ENCODE data around the gene VGLL4.

VGLL4 gene

GRCh38 chr3:11534011-11534792, 109.5 kb downstream of the VGLL4 start:
- H3F3A ChIP-seq (ENCODE audit: insufficient read depth) = no peaks in the 10 kb centered on the region

DNA sequence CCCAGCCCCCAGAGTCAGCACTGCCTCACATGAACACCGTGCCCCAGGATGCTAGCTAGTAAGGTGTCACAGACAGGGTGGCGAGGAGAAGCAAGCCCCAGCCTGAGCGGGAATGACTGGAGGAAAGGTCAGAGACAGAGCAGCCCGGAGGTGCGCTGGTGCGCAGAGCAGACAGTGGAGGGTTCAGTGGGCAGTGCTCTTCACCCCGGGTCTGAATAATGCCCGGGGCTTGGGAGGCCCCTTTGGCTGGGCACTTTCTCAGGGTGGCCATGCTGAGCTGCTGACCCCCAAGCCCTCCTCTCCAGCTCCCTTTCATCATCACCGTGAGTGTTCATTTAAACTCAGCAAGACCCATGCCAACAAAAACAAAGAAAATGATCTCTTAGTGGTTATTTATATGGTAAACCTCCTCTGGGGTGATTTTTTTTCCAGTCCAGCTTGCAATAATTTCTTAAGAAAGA, 110.8 kb downstream of the VGLL4 start:
- Histone ChIP-seq H3K27ac (ENCODE audit: low read depth, low read length) (no peak overlapping the region), H4K20me1 (ENCODE audit: low read depth, low read length) (no peaks in the 10 kb centered on the region), H3K9ac (ENCODE audit: low read length) (no peak overlapping the region), H3K27me3 (ENCODE audit: low read length) (no peaks in the 10 kb centered on the region), H3K79me2 (ENCODE audit: insufficient read depth, low read length) (no peaks in the 10 kb centered on the region), H3K36me3 (ENCODE audit: low read length) (no peaks in the 10 kb centered on the region), H3K4me2 (ENCODE audit: low read depth, low read length, poor library complexity, severe bottlenecking) (no peak overlapping the region), H3K9me3 (ENCODE audit: insufficient read depth, low read length) (no peaks in the 10 kb centered on the region), H3K4me3 (ENCODE audit: insufficient read depth, low read length, poor library complexity, severe bottlenecking) (no peak overlapping the region), H3F3A (ENCODE audit: insufficient read depth) (no peaks in the 10 kb centered on the region), H3K9me2 (replicated peaks; ENCODE audit: insufficient read depth, low read length) (no peaks in the 10 kb centered on the region), H2AFZ (ENCODE audit: low read depth, low read length, severe bottlenecking) (no peak overlapping the region)
- TF ChIP-seq, protein P1, sequence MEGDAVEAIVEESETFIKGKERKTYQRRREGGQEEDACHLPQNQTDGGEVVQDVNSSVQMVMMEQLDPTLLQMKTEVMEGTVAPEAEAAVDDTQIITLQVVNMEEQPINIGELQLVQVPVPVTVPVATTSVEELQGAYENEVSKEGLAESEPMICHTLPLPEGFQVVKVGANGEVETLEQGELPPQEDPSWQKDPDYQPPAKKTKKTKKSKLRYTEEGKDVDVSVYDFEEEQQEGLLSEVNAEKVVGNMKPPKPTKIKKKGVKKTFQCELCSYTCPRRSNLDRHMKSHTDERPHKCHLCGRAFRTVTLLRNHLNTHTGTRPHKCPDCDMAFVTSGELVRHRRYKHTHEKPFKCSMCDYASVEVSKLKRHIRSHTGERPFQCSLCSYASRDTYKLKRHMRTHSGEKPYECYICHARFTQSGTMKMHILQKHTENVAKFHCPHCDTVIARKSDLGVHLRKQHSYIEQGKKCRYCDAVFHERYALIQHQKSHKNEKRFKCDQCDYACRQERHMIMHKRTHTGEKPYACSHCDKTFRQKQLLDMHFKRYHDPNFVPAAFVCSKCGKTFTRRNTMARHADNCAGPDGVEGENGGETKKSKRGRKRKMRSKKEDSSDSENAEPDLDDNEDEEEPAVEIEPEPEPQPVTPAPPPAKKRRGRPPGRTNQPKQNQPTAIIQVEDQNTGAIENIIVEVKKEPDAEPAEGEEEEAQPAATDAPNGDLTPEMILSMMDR (IDR thresholded peaks at IDR 0.05; ENCODE audit: insufficient read depth, low read length, poor library complexity, severe bottlenecking) = no peak
- TF ChIP-seq EZH2phosphoT487 (conservative IDR thresholded peaks at IDR 0.05; ENCODE audit: low read length) = no peak

More at GRCh38 chr3:11534011-11534792, 109.5 kb downstream of the VGLL4 start:
- no peaks in the 10 kb centered on the region for H3K79me2 ChIP-seq (ENCODE audit: insufficient read depth, low read length)
- H3K36me3 ChIP-seq (ENCODE audit: low read length) = no peaks in the 10 kb centered on the region
- no peak overlapping the region for H3K27ac ChIP-seq (ENCODE audit: low read depth, low read length)
- no peaks in the 10 kb centered on the region for H3K27me3 ChIP-seq (ENCODE audit: low read length)
- no peak overlapping the region for H3K4me3 ChIP-seq (ENCODE audit: insufficient read depth, low read length, poor library complexity, severe bottlenecking)
- no peak overlapping the region for H2AFZ ChIP-seq (ENCODE audit: low read depth, low read length, severe bottlenecking)
- H3K4me2 ChIP-seq (ENCODE audit: low read depth, low read length, poor library complexity, severe bottlenecking) = no peak overlapping the region
- no peaks in the 10 kb centered on the region for H3K9me2 ChIP-seq (replicated peaks; ENCODE audit: insufficient read depth, low read length)
- no peak for TF ChIP-seq EZH2phosphoT487 (conservative IDR thresholded peaks at IDR 0.05; ENCODE audit: low read length)
- TF ChIP-seq, protein P1 (IDR thresholded peaks at IDR 0.05; ENCODE audit: insufficient read depth, low read length, poor library complexity, severe bottlenecking) = no peak
- no peaks in the 10 kb centered on the region for H3K9me3 ChIP-seq (ENCODE audit: insufficient read depth, low read length)
- no peaks in the 10 kb centered on the region for H4K20me1 ChIP-seq (ENCODE audit: low read depth, low read length)
- no peak overlapping the region for H3K9ac ChIP-seq (ENCODE audit: low read length)

DNA sequence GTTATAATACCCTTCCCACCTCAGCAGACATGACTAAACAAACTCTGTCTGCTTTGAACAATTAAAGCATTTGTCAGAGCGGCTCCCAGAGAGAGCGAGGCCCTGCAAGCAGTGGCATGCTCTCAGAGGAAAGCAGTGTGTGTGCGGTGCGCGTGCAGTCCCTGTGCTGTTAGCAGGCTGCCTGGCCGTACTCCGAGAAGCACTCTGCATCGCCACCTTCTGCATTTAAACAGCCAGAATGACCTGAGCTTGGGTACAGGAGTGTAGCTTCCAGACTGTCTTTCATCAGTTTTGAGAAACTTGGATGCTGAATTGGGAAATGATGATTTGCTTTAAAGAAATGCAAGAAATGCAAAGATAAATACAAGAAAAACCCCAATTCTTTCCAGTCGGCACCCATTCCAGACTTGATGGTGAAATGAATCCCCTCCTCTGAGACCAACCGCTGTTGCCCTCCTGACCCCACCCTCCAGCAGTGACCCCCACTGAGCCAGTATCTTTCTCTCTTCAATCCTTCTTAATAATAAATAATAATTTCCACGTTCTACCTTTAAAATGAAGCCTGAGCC, 113.5 kb downstream of the VGLL4 start:
- no peak for TF ChIP-seq EZH2phosphoT487 (conservative IDR thresholded peaks at IDR 0.05; ENCODE audit: low read length)
- TF ChIP-seq, protein P1 (IDR thresholded peaks at IDR 0.05; ENCODE audit: insufficient read depth, low read length, poor library complexity, severe bottlenecking) = no peak
- no peaks in the 10 kb centered on the region for H3K9me3 ChIP-seq (ENCODE audit: insufficient read depth, low read length)
- H3K79me2 ChIP-seq (ENCODE audit: insufficient read depth, low read length) = no peaks in the 10 kb centered on the region
- H3K4me3 ChIP-seq (ENCODE audit: insufficient read depth, low read length, poor library complexity, severe bottlenecking) = no peak overlapping the region
- H3K4me2 ChIP-seq (ENCODE audit: low read depth, low read length, poor library complexity, severe bottlenecking) = no peak overlapping the region
- H3K27ac ChIP-seq (ENCODE audit: low read depth, low read length) = no peak overlapping the region
- no peaks in the 10 kb centered on the region for H3F3A ChIP-seq (ENCODE audit: insufficient read depth)
- H3K9ac ChIP-seq (ENCODE audit: low read length) = no peak overlapping the region
- no peak overlapping the region for H2AFZ ChIP-seq (ENCODE audit: low read depth, low read length, severe bottlenecking)
- no peaks in the 10 kb centered on the region for H4K20me1 ChIP-seq (ENCODE audit: low read depth, low read length)
- no peaks in the 10 kb centered on the region for H3K27me3 ChIP-seq (ENCODE audit: low read length)
- H3K9me2 ChIP-seq (replicated peaks; ENCODE audit: insufficient read depth, low read length) = no peaks in the 10 kb centered on the region
- no peaks in the 10 kb centered on the region for H3K36me3 ChIP-seq (ENCODE audit: low read length)
